Measurements from ENCODE around the gene OPCML. TPM values are rescaled to one million over a fixed set of nuclear protein-coding genes. Genes with fewer than 3 reads are reported as not detected.

OPCML gene
- total RNA-seq, 2 experiments from 2014 or later, result not detected

DNA sequence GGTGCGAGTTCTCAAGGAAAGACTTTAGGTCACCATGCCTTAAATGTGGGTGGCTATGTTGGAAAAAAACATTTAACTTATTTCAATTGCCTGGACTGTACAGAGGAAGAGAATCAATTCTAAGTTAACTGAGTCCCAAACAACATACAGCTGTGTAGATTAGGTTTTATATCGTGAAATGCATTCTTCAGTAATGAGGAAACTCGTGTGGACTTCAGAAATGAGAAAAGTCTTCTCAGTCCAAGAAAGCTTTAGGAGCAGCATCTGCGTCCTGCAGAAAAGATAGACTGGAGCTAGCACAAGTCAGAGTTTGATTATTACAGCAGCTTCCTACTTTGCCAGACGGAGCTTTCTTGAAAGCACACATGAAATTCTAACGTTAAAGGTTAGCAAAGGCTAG lies 673.0 kb downstream of the OPCML start:
- no peak overlapping the region for H3K4me3 Mint-ChIP-seq
- POLR2A ChIA-PET, result no interaction called here
- H3K9me3 Mint-ChIP-seq, result no peaks in the 10 kb centered on the region
- H3K4me1 Mint-ChIP-seq, result no peaks in the 10 kb centered on the region
- H3K36me3 Mint-ChIP-seq, result no peaks in the 10 kb centered on the region
- H3K27me3 Mint-ChIP-seq, result peaks cover 3% of the 10 kb centered on the region
- no peak overlapping the region for H3K27ac Mint-ChIP-seq
- ATAC-seq (ENCODE audit: low read depth), result no peak
- no peak for DNase-seq

DNA sequence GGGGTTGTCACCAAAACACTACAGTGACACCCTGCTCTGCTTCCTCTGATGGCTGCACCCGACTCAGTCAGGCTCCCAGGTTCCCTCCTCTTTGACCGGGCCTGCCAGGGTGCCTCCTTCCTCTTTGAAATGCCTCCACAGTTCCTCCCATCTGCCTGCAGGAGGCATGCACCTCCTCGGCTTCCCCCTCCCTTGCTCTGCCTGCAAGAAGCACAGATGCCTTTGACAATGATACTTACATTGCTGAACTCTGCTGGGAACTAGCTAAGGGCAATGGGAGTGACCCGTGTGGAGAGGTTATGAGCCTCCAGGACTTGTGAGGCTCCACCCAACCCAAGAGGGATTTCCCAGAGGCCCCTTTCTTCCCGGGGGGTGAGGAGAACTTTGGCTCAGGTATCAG lies 674.1 kb downstream of the OPCML start:
- H3K27ac Mint-ChIP-seq, result no peak overlapping the region
- POLR2A ChIA-PET, result no interaction called here
- ATAC-seq (ENCODE audit: low read depth) (no peak), DNase-seq (no peak)
- no peak overlapping the region for H3K4me3 Mint-ChIP-seq
- H3K4me1 Mint-ChIP-seq, result no peaks in the 10 kb centered on the region
- H3K9me3 Mint-ChIP-seq, result no peaks in the 10 kb centered on the region
- no peaks in the 10 kb centered on the region for H3K36me3 Mint-ChIP-seq
- peaks cover 3% of the 10 kb centered on the region for H3K27me3 Mint-ChIP-seq

GRCh38 chr11:132856032-132856431 lies 676.3 kb downstream of the OPCML start:
- POLR2A ChIA-PET, result interaction anchor here (0.6 kb wide), 1 partner anchor 181 kb away, joined by 3 read pairs; no protein-coding TSS in a partner anchor
- no peak overlapping the region for H3K27ac Mint-ChIP-seq
- no peaks in the 10 kb centered on the region for H3K36me3 Mint-ChIP-seq
- H3K9me3 Mint-ChIP-seq, result no peaks in the 10 kb centered on the region
- H3K27me3 Mint-ChIP-seq, result peaks cover 3% of the 10 kb centered on the region
- no peaks in the 10 kb centered on the region for H3K4me1 Mint-ChIP-seq
- no peak for DNase-seq
- no peak overlapping the region for H3K4me3 Mint-ChIP-seq
- no peak for ATAC-seq (ENCODE audit: low read depth)

DNA sequence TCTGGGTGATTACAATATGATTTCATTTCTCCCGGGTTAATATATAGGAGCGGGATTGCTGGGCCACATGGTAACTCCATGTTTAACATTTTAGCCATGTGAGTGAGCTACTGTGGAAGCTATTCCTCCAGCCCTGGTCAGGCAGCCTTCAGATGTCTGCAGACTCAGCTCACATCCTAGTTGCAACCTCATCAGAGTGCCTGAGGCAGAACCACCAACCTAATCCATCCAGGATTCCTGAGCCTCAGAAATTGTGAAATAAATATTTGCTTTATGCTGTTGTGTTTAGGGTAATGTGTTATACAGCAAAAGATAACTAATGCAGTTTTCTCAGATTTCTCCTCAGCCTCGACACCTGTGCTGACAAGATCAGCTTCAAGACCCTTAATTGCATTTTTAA lies 676.8 kb downstream of the OPCML start:
- POLR2A ChIA-PET, result interaction anchor here (0.6 kb wide), 1 partner anchor 180 kb away, joined by 3 read pairs; no protein-coding TSS in a partner anchor
- no peak overlapping the region for H3K4me3 Mint-ChIP-seq
- ATAC-seq (ENCODE audit: low read depth), result no peak
- H3K27me3 Mint-ChIP-seq, result peaks cover 3% of the 10 kb centered on the region
- H3K36me3 Mint-ChIP-seq, result no peaks in the 10 kb centered on the region
- no peak overlapping the region for H3K27ac Mint-ChIP-seq
- H3K4me1 Mint-ChIP-seq, result no peaks in the 10 kb centered on the region
- no peaks in the 10 kb centered on the region for H3K9me3 Mint-ChIP-seq
- DNase-seq, result no peak

DNA sequence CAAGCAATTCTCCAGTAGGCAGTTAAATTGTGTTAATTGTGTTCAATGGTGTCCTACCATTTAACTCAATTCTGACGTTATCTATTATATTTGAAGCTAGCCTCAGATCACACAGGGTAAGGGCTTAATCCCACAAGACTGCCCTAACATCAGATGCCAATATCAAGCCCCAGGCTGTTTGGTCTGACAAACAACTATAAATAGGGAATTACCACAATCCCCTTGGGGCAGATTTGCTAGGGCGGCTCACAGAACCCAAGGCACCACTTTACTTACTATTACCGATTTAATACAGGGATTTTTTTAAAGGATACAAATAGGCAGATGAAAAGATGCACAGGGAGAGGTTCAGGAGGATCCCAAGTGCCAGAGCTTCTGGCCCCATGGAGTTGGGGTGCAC lies 678.4 kb downstream of the OPCML start:
- no peak for ATAC-seq (ENCODE audit: low read depth)
- Mint-ChIP-seq H3K4me3 (no peak overlapping the region), H3K27me3 (peaks cover 2% of the 10 kb centered on the region), H3K27ac (no peak overlapping the region), H3K9me3 (no peaks in the 10 kb centered on the region), H3K36me3 (no peaks in the 10 kb centered on the region), H3K4me1 (no peaks in the 10 kb centered on the region)
- POLR2A ChIA-PET, result no interaction called here
- DNase-seq, result no peak

DNA sequence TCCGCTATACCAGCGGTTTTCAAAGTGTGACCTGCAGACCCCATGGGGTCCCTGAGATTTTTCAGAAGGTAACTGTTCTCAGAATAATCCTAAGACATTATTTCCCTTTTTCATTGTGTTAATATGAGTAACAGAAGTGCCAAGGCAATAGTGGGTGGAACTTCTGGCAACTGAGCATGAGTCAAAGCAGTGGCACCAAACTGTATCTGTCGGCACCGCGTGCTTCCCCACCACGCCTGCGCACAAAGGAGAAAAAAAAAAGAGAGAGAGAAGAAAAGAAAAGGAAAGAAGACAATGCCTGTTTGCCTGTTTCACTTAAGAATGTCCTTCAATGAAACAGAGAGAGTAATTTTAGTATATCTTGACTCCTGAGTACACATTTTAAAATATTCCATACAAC lies 679.9 kb downstream of the OPCML start:
- no peaks in the 10 kb centered on the region for H3K9me3 Mint-ChIP-seq
- H3K27me3 Mint-ChIP-seq, result no peaks in the 10 kb centered on the region
- POLR2A ChIA-PET, result no interaction called here
- H3K4me1 Mint-ChIP-seq, result no peaks in the 10 kb centered on the region
- H3K4me3 Mint-ChIP-seq, result no peak overlapping the region
- ATAC-seq (ENCODE audit: low read depth), result no peak
- H3K27ac Mint-ChIP-seq, result no peak overlapping the region
- H3K36me3 Mint-ChIP-seq, result no peaks in the 10 kb centered on the region
- no peak for DNase-seq

- POLR2A ChIA-PET, result no interaction called here
- DNase-seq (no peak), ATAC-seq (ENCODE audit: low read depth) (no peak)
- H3K4me1 Mint-ChIP-seq, result no peaks in the 10 kb centered on the region
- no peaks in the 10 kb centered on the region for H3K9me3 Mint-ChIP-seq
- H3K27ac Mint-ChIP-seq, result no peak overlapping the region
- no peak overlapping the region for H3K4me3 Mint-ChIP-seq
- H3K27me3 Mint-ChIP-seq, result no peaks in the 10 kb centered on the region
- no peaks in the 10 kb centered on the region for H3K36me3 Mint-ChIP-seq
Observed at GRCh38 chr11:132851247-132851646, 681.1 kb downstream of the OPCML start.

DNA sequence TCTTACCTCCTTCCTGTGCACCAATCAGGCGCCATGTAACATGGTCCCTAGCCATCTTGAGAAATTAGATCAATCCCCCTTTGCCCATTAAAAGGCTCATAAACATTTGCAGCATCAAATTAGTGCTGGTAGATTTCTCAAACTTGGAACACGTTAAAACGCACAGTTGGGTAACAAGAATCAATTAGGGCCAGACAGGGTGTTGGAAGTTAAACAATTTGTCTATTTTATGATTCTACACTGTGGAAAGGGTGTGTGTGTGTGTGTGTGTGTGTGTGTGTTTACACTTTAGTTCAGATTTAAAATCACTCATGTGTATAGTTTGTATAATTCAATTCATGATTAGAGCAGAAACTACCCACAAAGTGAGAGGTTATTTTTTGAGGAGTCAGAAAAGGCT lies 682.0 kb downstream of the OPCML start:
- H3K27me3 Mint-ChIP-seq, result no peaks in the 10 kb centered on the region
- H3K36me3 Mint-ChIP-seq, result no peaks in the 10 kb centered on the region
- ATAC-seq (ENCODE audit: low read depth) (no peak), DNase-seq (no peak)
- no peak overlapping the region for H3K27ac Mint-ChIP-seq
- H3K4me3 Mint-ChIP-seq, result no peak overlapping the region
- POLR2A ChIA-PET, result no interaction called here
- H3K4me1 Mint-ChIP-seq, result no peaks in the 10 kb centered on the region
- no peaks in the 10 kb centered on the region for H3K9me3 Mint-ChIP-seq

DNA sequence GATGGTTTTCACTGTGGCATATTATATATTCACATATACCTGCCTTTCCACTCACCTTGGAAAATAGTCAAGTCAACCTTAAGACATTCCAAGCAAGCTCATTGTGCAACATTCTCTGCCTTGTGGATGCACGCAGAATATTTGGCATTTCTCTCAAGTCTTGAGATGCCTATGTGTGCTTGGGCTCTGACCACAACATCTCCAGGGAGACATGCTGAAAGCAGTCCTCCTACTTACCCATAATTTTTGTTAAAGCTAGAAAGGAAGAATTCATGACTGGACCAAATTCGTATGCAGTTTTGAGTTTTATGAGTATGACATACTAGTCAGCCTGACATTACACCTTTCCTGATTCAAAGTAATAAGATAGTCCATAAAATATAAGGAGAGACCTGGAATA lies 684.0 kb downstream of the OPCML start:
- no peak overlapping the region for H3K27ac Mint-ChIP-seq
- no peaks in the 10 kb centered on the region for H3K9me3 Mint-ChIP-seq
- no peaks in the 10 kb centered on the region for H3K4me1 Mint-ChIP-seq
- ATAC-seq (ENCODE audit: low read depth) (no peak), DNase-seq (no peak)
- POLR2A ChIA-PET, result no interaction called here
- no peaks in the 10 kb centered on the region for H3K27me3 Mint-ChIP-seq
- H3K4me3 Mint-ChIP-seq, result no peak overlapping the region
- H3K36me3 Mint-ChIP-seq, result no peaks in the 10 kb centered on the region

- ATAC-seq (ENCODE audit: low read depth) (no peak), DNase-seq (no peak)
- Mint-ChIP-seq H3K36me3 (no peaks in the 10 kb centered on the region), H3K27me3 (no peaks in the 10 kb centered on the region), H3K9me3 (no peaks in the 10 kb centered on the region), H3K4me1 (no peaks in the 10 kb centered on the region), H3K27ac (no peak overlapping the region), H3K4me3 (no peak overlapping the region)
- POLR2A ChIA-PET, result no interaction called here
Observed at GRCh38 chr11:132846075-132846474, 686.2 kb downstream of the OPCML start.

DNA sequence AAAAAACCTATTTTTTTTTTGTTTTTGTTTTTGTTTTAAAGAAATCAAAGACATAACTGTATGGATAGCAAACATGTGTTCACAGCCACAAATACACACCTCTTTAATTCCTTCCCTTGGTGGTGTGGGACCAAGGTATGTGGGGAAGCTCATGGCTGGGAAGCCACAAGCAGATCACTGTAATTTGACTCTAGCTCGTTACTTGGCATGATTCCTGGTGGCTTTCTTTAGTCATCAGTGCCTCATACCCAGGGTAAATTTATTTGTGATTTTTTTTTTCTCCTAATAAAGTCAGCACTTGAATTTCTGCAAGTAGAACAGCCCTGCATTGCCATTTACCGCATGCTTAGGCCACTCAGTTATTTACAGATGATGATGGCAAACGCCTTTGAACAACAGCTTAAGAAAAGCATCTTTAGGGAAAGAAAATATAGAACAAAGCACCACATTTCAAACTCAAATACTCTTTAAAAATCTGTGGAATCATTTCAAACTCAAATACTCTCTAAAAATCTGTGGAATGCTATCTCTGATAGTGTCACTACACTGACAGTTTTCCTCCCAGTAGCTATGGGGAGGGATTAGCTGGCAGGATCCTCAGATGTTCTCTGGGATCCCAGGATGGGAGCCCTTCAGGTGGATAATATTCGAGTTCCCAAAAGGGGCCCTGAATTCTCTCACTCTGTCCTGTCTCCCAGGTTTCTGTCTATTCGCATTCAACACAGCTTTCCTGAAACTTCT lies 687.2 kb downstream of the OPCML start:
- POLR2A ChIA-PET, result no interaction called here
- no peaks in the 10 kb centered on the region for H3K9me3 Mint-ChIP-seq
- no peaks in the 10 kb centered on the region for H3K4me1 Mint-ChIP-seq
- DNase-seq, result no peak
- no peaks in the 10 kb centered on the region for H3K36me3 Mint-ChIP-seq
- H3K27ac Mint-ChIP-seq, result no peak overlapping the region
- H3K27me3 Mint-ChIP-seq, result no peaks in the 10 kb centered on the region
- ATAC-seq (ENCODE audit: low read depth), result no peak
- H3K4me3 Mint-ChIP-seq, result no peak overlapping the region

GRCh38 chr11:132840660-132841059 lies 691.6 kb downstream of the OPCML start:
- H3K4me3 Mint-ChIP-seq, result no peak overlapping the region
- no peaks in the 10 kb centered on the region for H3K27me3 Mint-ChIP-seq
- POLR2A ChIA-PET, result no interaction called here
- ATAC-seq (ENCODE audit: low read depth) (no peak), DNase-seq (no peak)
- H3K27ac Mint-ChIP-seq, result no peak overlapping the region
- no peaks in the 10 kb centered on the region for H3K4me1 Mint-ChIP-seq
- no peaks in the 10 kb centered on the region for H3K36me3 Mint-ChIP-seq
- H3K9me3 Mint-ChIP-seq, result peaks cover 2% of the 10 kb centered on the region

GRCh38 chr11:132840191-132840590 lies 692.1 kb downstream of the OPCML start:
- ATAC-seq (ENCODE audit: low read depth) (no peak), DNase-seq (no peak)
- no peaks in the 10 kb centered on the region for H3K4me1 Mint-ChIP-seq
- H3K27ac Mint-ChIP-seq, result no peak overlapping the region
- peaks cover 2% of the 10 kb centered on the region for H3K9me3 Mint-ChIP-seq
- POLR2A ChIA-PET, result no interaction called here
- no peaks in the 10 kb centered on the region for H3K27me3 Mint-ChIP-seq
- no peak overlapping the region for H3K4me3 Mint-ChIP-seq
- no peaks in the 10 kb centered on the region for H3K36me3 Mint-ChIP-seq

DNA sequence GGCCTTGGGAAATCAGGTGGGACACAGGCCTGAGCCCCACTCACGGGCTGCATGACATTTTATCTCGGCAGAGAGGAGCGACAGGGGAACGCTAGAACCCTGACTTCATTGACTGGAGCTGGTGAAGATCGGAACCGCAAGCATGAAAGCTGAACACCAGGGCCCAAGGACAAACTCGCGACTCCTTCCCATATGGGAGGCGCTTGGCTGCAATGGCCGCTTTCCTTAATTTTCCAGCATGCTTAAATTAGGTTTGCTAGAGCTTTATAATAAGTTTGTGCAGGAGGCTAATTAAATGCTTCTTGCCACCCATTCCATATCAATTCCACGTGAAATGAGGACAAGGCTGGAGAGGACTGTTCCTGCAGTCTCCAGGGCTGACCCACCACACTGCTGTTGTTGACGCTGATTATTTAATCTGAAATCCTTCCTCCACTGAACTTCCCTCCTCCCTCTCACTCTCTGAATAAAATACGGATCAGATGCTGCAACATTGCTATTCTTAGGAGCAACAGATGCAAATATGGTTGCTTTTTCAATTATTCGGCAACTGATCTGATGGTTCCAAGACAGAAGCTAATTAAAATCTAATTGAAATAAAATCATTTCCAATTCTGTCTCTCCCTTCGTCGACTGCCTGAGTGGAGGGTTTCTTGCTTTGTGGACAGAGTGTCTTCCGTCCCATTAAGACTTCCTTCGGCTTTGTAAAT lies 692.9 kb downstream of the OPCML start:
- H3K27ac Mint-ChIP-seq, result no peak overlapping the region
- H3K36me3 Mint-ChIP-seq, result no peaks in the 10 kb centered on the region
- H3K4me3 Mint-ChIP-seq, result no peak overlapping the region
- peaks cover 2% of the 10 kb centered on the region for H3K9me3 Mint-ChIP-seq
- no peak for DNase-seq
- H3K4me1 Mint-ChIP-seq, result no peaks in the 10 kb centered on the region
- POLR2A ChIA-PET, result no interaction called here
- H3K27me3 Mint-ChIP-seq, result no peaks in the 10 kb centered on the region
- ATAC-seq (ENCODE audit: low read depth), result no peak
